ENCODE measurements around the gene KCNH2.

KCNH2 gene

DNA sequence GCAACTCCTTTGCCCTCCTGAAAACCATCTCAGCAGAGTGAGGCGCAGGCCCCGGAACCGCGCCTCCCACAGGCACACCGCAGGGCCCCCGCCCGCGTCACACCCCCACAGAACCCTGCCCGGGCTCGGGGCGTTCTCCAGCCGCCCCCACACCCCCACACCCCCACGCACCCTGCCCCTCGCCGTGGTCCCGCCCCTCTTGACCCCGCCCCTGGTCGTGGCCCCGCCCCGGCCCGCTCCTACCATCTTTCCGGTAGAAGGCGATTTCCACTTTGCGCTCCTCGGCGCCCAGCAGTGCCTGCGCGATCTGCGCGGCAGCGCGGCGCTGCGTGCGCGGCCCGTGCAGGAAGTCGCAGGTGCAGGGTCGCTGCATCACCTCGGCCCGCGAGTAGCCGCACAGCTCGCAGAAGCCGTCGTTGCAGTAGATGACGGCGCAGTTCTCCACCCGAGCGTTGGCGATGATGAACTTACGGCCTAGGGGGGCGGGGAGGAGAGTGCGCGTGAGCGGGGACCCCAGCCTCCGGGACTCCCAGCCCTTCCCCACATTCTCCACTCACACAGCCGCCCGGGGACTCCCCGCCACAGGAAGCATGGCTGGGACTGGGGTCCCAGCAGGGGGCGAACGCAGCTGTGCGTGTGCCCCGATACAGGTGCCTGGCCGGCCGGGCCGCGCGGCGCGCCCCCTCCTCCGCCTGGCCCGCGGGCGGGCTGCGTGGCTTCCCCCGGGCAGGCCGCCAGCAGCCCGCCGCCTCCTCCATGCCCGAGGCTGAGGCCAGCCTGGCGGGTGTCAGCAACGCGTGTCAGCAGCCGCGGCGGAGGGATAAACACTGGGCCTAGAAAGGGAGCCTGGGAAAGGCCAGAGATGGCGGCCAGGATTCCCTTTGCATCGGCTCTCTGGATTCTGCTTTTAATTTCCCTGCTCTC is 3.4 kb downstream of the KCNH2 start:
- peak; percentile 1 for DNase-seq (ENCODE audit: low read depth)

DNA sequence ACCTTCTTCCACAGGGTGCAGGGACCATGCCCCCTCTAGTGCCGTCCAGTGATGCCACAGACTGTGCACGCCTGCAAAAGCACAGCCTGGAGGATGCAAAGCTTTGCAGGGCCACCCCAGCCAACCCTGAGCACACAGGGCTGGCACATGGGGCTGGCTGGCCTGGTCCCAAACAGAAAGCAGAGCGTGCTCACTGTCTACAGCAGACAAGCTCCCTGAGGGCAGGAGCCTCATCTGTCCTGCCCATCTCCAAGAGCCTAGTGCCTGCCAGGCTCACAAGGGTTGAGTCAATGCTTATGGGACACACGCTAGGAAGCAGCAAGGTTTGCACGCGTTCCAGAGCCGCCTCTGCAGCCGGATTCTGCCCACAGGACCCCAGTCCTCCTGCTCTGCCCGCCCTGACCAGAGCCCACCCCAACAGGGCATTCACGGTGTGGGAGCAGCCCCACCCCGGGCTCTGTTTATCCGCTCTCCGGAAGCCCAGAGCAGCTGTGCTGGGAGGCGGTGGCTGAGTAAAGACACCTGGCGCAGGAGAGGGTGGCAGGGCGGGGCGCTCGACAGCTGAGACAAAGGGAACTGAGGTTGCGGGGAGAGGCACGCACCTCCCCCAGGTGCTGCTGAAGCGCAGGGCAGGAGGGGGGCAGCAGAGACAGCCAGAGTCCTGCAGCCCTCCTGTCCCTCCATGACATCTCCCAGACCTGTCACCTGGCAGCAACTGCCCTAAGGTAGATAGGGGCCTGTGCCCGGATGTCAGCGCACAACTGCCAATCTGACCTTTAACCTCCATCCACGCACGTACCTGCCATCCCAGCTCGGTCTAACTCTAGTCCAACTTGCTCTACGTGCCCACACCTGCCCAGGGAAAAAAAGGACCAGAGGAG is 4.3 kb downstream of the KCNH2 start:
- DNase-seq (ENCODE audit: low read depth) = no peak

DNA sequence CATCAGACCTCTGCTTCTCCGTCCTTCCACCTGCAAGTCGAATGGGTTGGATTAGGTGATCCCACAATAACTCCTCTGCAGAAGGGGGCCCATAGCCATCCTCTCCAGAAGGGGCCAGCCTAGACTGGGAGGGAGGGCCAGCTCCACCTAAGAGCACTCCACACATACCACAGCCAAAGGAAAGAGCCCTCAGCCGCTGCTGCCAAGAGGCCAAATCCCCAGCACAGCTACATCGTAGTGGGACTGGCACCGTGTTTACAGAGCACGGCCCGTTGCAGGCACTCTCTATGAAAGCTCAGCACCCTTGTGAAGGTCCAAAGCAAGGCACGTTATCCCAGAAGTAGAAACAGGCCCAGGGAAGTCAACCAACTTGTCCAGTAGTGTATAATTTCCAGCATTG is 5.4 kb downstream of the KCNH2 start:
- no peak for DNase-seq (ENCODE audit: low read depth)

DNA sequence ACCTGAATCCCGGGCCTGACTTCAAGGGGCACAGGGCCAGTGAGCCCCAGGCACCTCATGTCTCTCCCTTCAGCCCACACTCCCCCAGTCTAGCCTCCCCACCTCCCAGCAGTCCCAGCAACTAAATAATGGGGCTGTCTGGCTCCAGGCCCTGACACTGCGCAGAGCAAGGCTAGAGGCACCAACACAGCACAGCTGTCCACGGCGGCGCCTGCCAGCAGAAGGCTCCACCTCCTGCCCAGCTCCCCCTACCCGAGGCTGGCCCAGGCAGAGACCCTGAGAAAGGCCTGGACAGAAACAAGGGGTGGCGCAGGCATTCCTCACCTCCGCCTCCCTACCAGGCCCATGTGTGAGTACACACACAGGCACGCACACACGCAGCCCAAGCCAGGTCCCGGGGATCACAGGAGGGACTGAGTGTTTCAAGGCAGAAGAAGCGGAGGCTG is 6.1 kb downstream of the KCNH2 start:
- no peak for DNase-seq (ENCODE audit: low read depth)

GRCh38 chr7:150971242-150972022 is 6.7 kb downstream of the KCNH2 start:
- DNase-seq (ENCODE audit: low read depth) = no peak

DNA sequence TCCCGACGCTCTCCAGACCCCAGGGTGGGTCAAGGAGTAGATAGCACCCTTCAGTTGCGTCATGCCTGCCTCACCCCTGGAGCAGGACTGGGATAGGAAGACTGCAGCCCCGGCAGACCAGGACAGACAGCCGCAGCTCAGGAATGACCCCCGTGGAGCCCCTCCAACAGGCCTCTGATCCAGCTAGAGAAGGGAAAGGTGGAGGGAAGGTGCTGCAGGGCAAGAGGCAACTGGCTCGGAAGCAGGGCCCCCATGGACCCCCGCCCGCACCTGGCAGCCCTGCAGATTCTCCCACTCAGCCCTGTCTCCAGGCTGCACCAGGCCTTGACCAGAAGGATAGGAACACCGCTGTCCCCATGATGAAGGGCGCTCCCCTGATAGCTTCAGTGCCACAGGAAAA is 7.7 kb downstream of the KCNH2 start:
- no peak for DNase-seq (ENCODE audit: low read depth)

- no peak for DNase-seq (ENCODE audit: low read depth)
Observed at GRCh38 chr7:150969475-150969874, 8.6 kb downstream of the KCNH2 start.

GRCh38 chr7:150968734-150969372 is 9.3 kb downstream of the KCNH2 start:
- no peak for DNase-seq (ENCODE audit: low read depth)

- DNase-seq (ENCODE audit: low read depth) = no peak
Observed at GRCh38 chr7:150968056-150968733, 9.9 kb downstream of the KCNH2 start.

GRCh38 chr7:150967349-150967748 is 10.8 kb downstream of the KCNH2 start:
- DNase-seq (ENCODE audit: low read depth) = no peak

DNA sequence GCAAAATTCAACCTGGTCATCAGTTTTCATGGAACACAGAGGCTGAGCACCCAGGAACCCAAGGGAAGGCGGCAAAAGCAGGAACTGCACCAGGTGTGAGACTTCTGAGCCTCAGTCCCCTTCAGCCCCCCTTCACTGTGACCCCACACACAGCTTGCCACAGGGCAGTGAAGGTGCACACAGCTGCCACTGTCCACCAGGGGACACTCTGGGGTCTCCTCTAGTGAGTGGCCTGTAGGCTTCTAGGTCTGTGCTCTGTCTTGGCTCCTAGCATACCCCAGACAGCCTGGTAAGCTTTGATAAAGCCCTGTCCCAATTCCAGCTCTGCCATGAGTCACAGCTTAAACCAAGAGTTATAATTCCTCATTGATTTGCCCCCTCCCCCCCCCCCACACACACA is 12.1 kb downstream of the KCNH2 start:
- no peak for DNase-seq (ENCODE audit: low read depth)

DNA sequence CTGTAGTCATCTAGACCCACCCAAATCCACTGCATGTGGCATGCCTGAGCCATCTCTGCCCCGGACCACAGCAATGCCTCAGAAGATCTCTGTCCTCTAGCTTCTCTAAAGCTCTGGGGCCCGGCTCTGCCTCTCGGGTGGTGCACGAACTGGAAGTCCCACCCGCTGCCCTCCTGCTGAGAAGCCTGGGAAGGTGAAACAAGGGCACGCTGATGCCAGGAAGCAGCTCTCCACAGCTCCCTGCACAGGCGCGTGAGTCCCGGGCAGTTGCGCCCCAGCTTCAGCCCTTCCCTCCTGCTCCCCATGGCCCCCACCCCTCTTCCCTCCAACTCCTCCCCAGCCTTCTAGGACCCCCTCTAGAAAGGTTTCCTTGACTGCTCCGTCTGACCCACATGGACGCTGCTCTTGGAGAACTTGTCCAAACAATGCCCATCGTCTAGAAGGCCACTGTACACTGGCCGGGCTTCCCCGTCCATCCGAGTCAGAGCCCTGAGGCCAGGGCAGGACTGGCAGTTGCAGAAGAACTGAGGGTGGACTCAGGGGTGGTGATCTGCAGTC is 12.8 kb downstream of the KCNH2 start:
- DNase-seq (ENCODE audit: low read depth) = no peak

GRCh38 chr7:150964593-150965111 is 13.5 kb downstream of the KCNH2 start:
- no peak for DNase-seq (ENCODE audit: low read depth)

- no peak for DNase-seq (ENCODE audit: low read depth)
Observed at GRCh38 chr7:150963707-150964559, 14.2 kb downstream of the KCNH2 start.

GRCh38 chr7:150962553-150963399 is 15.3 kb downstream of the KCNH2 start:
- no peak for DNase-seq (ENCODE audit: low read depth)

DNA sequence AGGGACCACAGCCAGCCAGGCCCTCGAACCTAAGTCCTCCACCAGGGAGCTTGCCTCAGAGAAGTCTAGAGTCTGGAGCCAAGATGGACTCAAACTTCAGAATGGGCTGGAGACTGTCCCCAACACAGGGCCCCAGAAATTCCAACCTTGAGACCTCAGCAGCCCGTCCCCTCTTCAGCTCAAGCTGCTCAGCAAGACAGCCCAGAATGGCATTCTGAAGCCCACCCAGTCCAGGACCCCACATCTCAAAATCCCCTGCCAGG is 15.9 kb downstream of the KCNH2 start:
- DNase-seq (ENCODE audit: low read depth) = no peak

DNA sequence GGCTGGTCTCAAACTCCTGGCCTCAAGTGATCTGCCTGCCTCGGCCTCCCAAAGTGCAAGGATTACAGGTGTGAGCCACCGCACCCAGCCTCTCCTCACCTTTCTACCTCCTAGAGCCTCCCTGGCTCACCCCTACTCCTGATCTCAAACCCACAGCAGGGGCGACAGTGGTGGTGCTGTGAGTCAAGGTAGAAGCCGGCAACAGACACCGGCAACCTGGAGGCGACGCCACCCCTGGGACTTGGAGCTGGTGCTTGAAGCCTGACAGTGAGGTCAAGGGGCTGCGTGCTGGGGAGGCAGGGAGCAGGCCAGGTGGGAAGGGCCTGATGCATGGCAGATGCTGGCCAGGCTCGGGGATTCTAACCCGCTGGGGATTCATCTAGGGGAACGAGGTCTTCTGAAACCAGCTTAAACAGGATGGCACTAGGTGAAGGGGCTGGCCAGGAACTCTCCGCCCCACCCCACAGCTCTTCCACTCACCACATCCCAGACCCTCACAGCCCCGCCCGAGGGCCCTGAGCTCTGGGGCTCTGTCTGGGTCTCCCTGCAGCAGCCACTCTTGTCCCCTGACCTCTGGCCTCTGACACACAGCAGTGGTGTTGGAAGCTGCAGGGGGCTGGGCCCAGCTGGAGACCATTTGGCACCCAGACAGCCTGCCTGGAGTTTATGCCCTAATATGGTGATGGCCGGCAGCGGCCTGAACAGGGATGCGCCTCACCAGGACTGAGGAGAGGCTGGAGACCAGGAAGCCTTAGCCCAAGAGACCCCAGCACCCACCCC is 16.4 kb downstream of the KCNH2 start:
- DNase-seq (ENCODE audit: low read depth) = no peak
